Measurements from ENCODE around the gene CD36. TPM values are rescaled to one million over a fixed set of nuclear protein-coding genes. Genes with fewer than 3 reads are reported as not detected.

The CD36 gene
- total and polyA plus RNA-seq, 2 experiments from 2014 or later = 0.40 to 1.8 TPM

- no peak overlapping the region for H3K4me2 ChIP-seq
- no peak overlapping the region for H3K27ac Mint-ChIP-seq
- H3K27me3 Mint-ChIP-seq (ENCODE audit: insufficient read depth, low read depth, poor library complexity) = no peaks in the 10 kb centered on the region
- no peak overlapping the region for H3K4me3 Mint-ChIP-seq
- no peaks in the 10 kb centered on the region for H3K9me2 ChIP-seq (ENCODE audit: insufficient read depth)
- H3K36me3 Mint-ChIP-seq (ENCODE audit: low read depth) = no peaks in the 10 kb centered on the region
- H3K4me3 ChIP-seq = no peak overlapping the region
- H3K4me1 Mint-ChIP-seq = no peaks in the 10 kb centered on the region; the same call in 2 of the 3 replicates
- DNase-seq (ENCODE audit: low spot score) = no peak
- no peaks in the 10 kb centered on the region for H3K79me2 ChIP-seq (replicated peaks; ENCODE audit: insufficient read depth)
- H3K36me3 ChIP-seq (ENCODE audit: insufficient read depth) = no peaks in the 10 kb centered on the region
- no peak overlapping the region for H2AFZ ChIP-seq
- ATAC-seq = no peak
- H4K20me1 ChIP-seq (replicated peaks; ENCODE audit: insufficient read depth) = no peaks in the 10 kb centered on the region
- H3F3A ChIP-seq (replicated peaks; ENCODE audit: low read depth) = no peaks in the 10 kb centered on the region
- TF ChIP-seq, protein P1, sequence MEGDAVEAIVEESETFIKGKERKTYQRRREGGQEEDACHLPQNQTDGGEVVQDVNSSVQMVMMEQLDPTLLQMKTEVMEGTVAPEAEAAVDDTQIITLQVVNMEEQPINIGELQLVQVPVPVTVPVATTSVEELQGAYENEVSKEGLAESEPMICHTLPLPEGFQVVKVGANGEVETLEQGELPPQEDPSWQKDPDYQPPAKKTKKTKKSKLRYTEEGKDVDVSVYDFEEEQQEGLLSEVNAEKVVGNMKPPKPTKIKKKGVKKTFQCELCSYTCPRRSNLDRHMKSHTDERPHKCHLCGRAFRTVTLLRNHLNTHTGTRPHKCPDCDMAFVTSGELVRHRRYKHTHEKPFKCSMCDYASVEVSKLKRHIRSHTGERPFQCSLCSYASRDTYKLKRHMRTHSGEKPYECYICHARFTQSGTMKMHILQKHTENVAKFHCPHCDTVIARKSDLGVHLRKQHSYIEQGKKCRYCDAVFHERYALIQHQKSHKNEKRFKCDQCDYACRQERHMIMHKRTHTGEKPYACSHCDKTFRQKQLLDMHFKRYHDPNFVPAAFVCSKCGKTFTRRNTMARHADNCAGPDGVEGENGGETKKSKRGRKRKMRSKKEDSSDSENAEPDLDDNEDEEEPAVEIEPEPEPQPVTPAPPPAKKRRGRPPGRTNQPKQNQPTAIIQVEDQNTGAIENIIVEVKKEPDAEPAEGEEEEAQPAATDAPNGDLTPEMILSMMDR (conservative IDR thresholded peaks at IDR 0.05; ENCODE audit: low read depth in 2 of 2) = no peak
- TF ChIP-seq NANOG (IDR thresholded peaks at IDR 0.05; ENCODE audit: borderline replicate concordance) (no peak), JUNB (IDR thresholded peaks at IDR 0.05; ENCODE audit: unreplicated experiment) (no peak), CREB1 (CRISPR knock-in tag; IDR thresholded peaks at IDR 0.05; ENCODE audit: low read depth) (no peak), STAT1 (IDR thresholded peaks at IDR 0.05; ENCODE audit: unreplicated experiment) (no peak), EZH2 (IDR thresholded peaks at IDR 0.05; ENCODE audit: low read depth, unreplicated experiment) (no peak), EZH2phosphoT487 (IDR thresholded peaks at IDR 0.05; ENCODE audit: unreplicated experiment) (no peak), ZNF331 (CRISPR knock-in tag; IDR thresholded peaks at IDR 0.05; ENCODE audit: low read depth) (no peak), REST (IDR thresholded peaks at IDR 0.05; ENCODE audit: unreplicated experiment) (no peak)
- H3K9me3 Mint-ChIP-seq = no peaks in the 10 kb centered on the region
- no peak overlapping the region for H3K27ac ChIP-seq (ENCODE audit: low read depth)
- no peaks in the 10 kb centered on the region for H3K4me1 ChIP-seq (ENCODE audit: insufficient read depth)
- H3K27me3 ChIP-seq (ENCODE audit: insufficient read depth) = no peaks in the 10 kb centered on the region
Measured at GRCh38 chr7:80591654-80592053, 46.8 kb upstream of the CD36 start.

DNA sequence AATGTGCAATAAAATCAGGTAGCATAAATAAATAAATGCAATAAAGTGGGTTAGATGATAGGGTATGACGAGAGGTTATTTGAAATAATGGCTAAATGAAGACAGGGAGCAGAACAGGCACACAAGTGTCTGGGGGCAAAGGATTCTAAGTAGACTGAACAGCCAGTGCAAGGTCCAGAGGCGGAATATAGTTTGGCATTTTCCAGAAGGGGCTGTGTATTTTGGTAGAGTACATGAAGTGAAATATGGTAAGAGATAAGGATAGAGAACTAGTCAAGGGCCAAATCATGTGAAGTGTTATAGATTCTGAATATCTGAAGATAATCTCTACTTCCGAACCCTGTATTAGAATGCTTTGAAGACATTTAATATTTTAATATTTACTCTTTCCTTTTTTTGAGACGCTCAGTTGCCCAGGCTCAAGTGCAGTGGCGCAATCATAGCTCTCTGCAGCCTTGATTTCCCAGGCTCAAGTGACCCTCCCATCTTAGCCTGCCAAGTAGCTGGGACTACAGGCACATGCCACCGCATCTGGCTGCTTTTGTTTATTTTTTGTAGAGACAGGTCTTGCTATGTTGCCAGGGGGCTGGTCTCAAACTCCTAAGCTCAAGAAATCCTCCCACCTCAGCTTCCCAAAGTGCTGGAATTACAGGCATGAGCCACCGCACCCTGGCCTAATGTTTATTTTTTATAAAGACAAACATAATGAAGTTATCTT is 44.4 kb upstream of the CD36 start:
- TF ChIP-seq, protein P2, sequence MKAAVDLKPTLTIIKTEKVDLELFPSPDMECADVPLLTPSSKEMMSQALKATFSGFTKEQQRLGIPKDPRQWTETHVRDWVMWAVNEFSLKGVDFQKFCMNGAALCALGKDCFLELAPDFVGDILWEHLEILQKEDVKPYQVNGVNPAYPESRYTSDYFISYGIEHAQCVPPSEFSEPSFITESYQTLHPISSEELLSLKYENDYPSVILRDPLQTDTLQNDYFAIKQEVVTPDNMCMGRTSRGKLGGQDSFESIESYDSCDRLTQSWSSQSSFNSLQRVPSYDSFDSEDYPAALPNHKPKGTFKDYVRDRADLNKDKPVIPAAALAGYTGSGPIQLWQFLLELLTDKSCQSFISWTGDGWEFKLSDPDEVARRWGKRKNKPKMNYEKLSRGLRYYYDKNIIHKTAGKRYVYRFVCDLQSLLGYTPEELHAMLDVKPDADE (IDR thresholded peaks at IDR 0.05) = no peak
- TF ChIP-seq ZNF331 (CRISPR knock-in tag; IDR thresholded peaks at IDR 0.05; ENCODE audit: low read depth) = no peak
- H3K4me3 Mint-ChIP-seq = no peak overlapping the region
- Histone ChIP-seq H3K4me1 (ENCODE audit: insufficient read depth) (no peaks in the 10 kb centered on the region), H3K27ac (ENCODE audit: low read depth) (no peak overlapping the region), H3K4me3 (no peak overlapping the region), H4K20me1 (replicated peaks; ENCODE audit: insufficient read depth) (no peaks in the 10 kb centered on the region), H3K27me3 (ENCODE audit: insufficient read depth) (no peaks in the 10 kb centered on the region), H2AFZ (no peak overlapping the region), H3K9me2 (ENCODE audit: insufficient read depth) (no peaks in the 10 kb centered on the region), H3K79me2 (replicated peaks; ENCODE audit: insufficient read depth) (no peaks in the 10 kb centered on the region), H3F3A (replicated peaks; ENCODE audit: low read depth) (no peaks in the 10 kb centered on the region), H3K36me3 (ENCODE audit: insufficient read depth) (no peaks in the 10 kb centered on the region), H3K4me2 (no peak overlapping the region)
- H3K36me3 Mint-ChIP-seq (ENCODE audit: low read depth) = no peaks in the 10 kb centered on the region
- no peak for ATAC-seq
- no peaks in the 10 kb centered on the region for H3K9me3 Mint-ChIP-seq
- H3K4me1 Mint-ChIP-seq = no peaks in the 10 kb centered on the region
- no peaks in the 10 kb centered on the region for H3K27me3 Mint-ChIP-seq (ENCODE audit: insufficient read depth, low read depth, poor library complexity)
- no peak overlapping the region for H3K27ac Mint-ChIP-seq
- DNase-seq (ENCODE audit: low spot score) = no peak
